Neural cell (in vitro differentiated cells): Measurements from ENCODE around the gene SPTBN1. TPM values are rescaled to one million over a fixed set of nuclear protein-coding genes. Genes with fewer than 3 reads are reported as not detected.

Experiments
- H2AFZ ChIP-seq: fragments of 200-600, 300-800 bp; sonication (generic), shearing (Covaris generic); 2 replicates; pipeline ENCODE4 v1.6.0; 2014; ENCODE audit warnings: low read depth, mild to moderate bottlenecking, antibody characterized with exemption, low read length, moderate library complexity
- H3F3A ChIP-seq: fragments of 200-600 bp; shearing (Covaris generic); 2 replicates; pipeline ENCODE4 v1.6.1; 2016; ENCODE audit warnings: mild to moderate bottlenecking, moderate library complexity, mixed read lengths, antibody characterized with exemption, low read length; ENCODE audit not compliant: insufficient read depth, poor library complexity, severe bottlenecking
- H3K27ac ChIP-seq: fragments of 200-600, 300-800 bp; sonication (generic), shearing (Covaris generic); 2 replicates; pipeline ENCODE4 v1.5.1; 2014; ENCODE audit warnings: mild to moderate bottlenecking, low read length, moderate library complexity
- H3K27me3 ChIP-seq: fragments of 300-800, 200-600 bp; sonication (generic), shearing (Covaris generic); 2 replicates; pipeline ENCODE4 v1.6.0; 2014; ENCODE audit warnings: mild to moderate bottlenecking, low read depth, low read length, moderate library complexity; ENCODE audit not compliant: insufficient read depth
- H3K36me3 ChIP-seq: fragments of 300-800, 200-600 bp; sonication (generic), shearing (Covaris generic); 2 replicates; pipeline ENCODE4 v1.5.1; 2014; ENCODE audit warnings: mild to moderate bottlenecking, antibody characterized with exemption, low read length, moderate library complexity; ENCODE audit not compliant: insufficient read depth
- H3K4me2 ChIP-seq: fragments of 300-800, 200-600 bp; sonication (generic), shearing (Covaris generic); 2 replicates; pipeline ENCODE4 v1.6.0; 2014; ENCODE audit warnings: mild to moderate bottlenecking, low read length
- H3K4me3 ChIP-seq: fragments of 300-800, 200-600 bp; sonication (generic), shearing (Covaris generic); 2 replicates; pipeline ENCODE4 v1.5.1; 2014; ENCODE audit warnings: mild to moderate bottlenecking, low read length, moderate library complexity
- H3K79me2 ChIP-seq: fragments of 200-600 bp; shearing (Covaris generic); replicated peaks from 2 replicates; pipeline ENCODE4 v1.6.0; 2014; ENCODE audit warnings: mild to moderate bottlenecking, low read length, moderate library complexity; ENCODE audit not compliant: insufficient read depth
- H3K9ac ChIP-seq: fragments of 300-800, 200-600 bp; sonication (generic), shearing (Covaris generic); 2 replicates; pipeline ENCODE4 v1.6.1; 2016; ENCODE audit warnings: mild to moderate bottlenecking, low read length, mixed read lengths
- H3K9me2 ChIP-seq: fragments of 200-600 bp; shearing (Covaris generic); 2 replicates; pipeline ENCODE4 v1.6.1; 2016; ENCODE audit warnings: mild to moderate bottlenecking, low read length, mixed read lengths; ENCODE audit not compliant: insufficient read depth
- H3K9me3 ChIP-seq: fragments of 200-600, 300-800 bp; sonication (generic), shearing (Covaris generic); 2 replicates; pipeline ENCODE4 v1.6.1; 2016; ENCODE audit warnings: mild to moderate bottlenecking, mixed run types, low read length, moderate library complexity, mixed read lengths
- H4K20me1 ChIP-seq: fragments of 200-600 bp; shearing (Covaris generic); 2 replicates; pipeline ENCODE4 v1.6.1; 2016; ENCODE audit warnings: mild to moderate bottlenecking, mixed run types; ENCODE audit not compliant: insufficient read depth
- EP300 ChIP-seq: fragments of 450-650 bp; conservative IDR thresholded peaks from 2 replicates; pipeline ENCODE4 v1.6.1; 2014; ENCODE audit warnings: antibody characterized with exemption, mild to moderate bottlenecking, moderate library complexity; ENCODE audit not compliant: poor library complexity, severe bottlenecking
- EZH2 ChIP-seq: fragments of 200-600, 300-800 bp; shearing (Covaris generic), sonication (generic); IDR thresholded peaks from 2 replicates; pipeline ENCODE4 v1.6.1; 2014; ENCODE audit warnings: antibody characterized with exemption, low read length, borderline replicate concordance, mild to moderate bottlenecking; ENCODE audit not compliant: insufficient read depth, poor library complexity, severe bottlenecking
- MXI1 ChIP-seq: fragments of 450-650 bp; conservative IDR thresholded peaks from 2 replicates; pipeline ENCODE4 v1.6.1; 2014; ENCODE audit warnings: antibody characterized with exemption, mild to moderate bottlenecking; ENCODE audit not compliant: poor library complexity, severe bottlenecking
- POLR2AphosphoS5 ChIP-seq: IDR thresholded peaks from 2 replicates; pipeline ENCODE4 v1.6.1; 2012
- RAD21 ChIP-seq: fragments of 450-650 bp; conservative IDR thresholded peaks from 2 replicates; pipeline ENCODE4 v1.6.1; 2014; ENCODE audit warnings: antibody characterized with exemption, mild to moderate bottlenecking, moderate library complexity
- REST ChIP-seq: IDR thresholded peaks from 2 replicates; pipeline ENCODE4 v1.6.1; 2012; ENCODE audit warnings: borderline replicate concordance
- SMC3 ChIP-seq: fragments of 450-650 bp; conservative IDR thresholded peaks from 2 replicates; pipeline ENCODE4 v1.6.1; 2014; ENCODE audit warnings: antibody characterized with exemption, mild to moderate bottlenecking, moderate library complexity; ENCODE audit not compliant: poor library complexity
- TAF1 ChIP-seq: IDR thresholded peaks from 2 replicates; pipeline ENCODE4 v1.6.1; 2012; ENCODE audit warnings: low read depth
- polyA plus RNA-seq: library from polyadenylated mRNA; depleted of rRNA; stranded (reverse); fragments of >200 nt; gene quantifications from 2 replicates; pipeline ENCODE4 v1.2.3, GENCODE V29; 2014
- TF ChIP-seq, protein P1 (sequence below): fragments of 450-650 bp; IDR thresholded peaks from 2 replicates; pipeline ENCODE4 v1.5.1; 2014; ENCODE audit warnings: antibody characterized with exemption, mild to moderate bottlenecking, moderate library complexity; ENCODE audit not compliant: poor library complexity, severe bottlenecking

SPTBN1 gene
- polyA plus RNA-seq, 1 donor from 2014 or later = 92.1 TPM

DNA sequence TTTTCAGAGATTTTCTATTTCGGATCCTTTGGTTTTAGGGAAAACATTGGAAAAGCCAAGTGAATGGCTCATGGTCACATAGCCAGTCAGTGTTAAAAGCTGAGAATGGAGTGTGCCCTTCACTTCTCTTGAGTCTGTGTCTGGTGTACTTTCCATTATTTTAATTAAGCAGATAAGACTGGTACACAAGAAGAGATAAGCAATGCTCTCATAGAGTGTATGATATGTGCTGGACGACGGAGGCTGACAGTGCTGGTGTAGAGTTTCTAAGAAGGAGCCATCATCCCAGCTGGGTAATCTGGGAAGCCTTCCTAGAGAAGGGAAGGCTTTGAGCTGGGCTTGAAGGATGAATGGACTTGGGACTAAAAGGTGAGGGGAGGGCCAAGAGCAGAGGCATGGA, 93.3 kb downstream of the SPTBN1 start:
- Histone ChIP-seq H3K27me3 (no peaks in the 10 kb centered on the region), H2AFZ (no peak overlapping the region), H3K9me2 (no peaks in the 10 kb centered on the region), H3K27ac (no peak overlapping the region), H3F3A (no peaks in the 10 kb centered on the region), H3K79me2 (peaks cover 7% of the 10 kb centered on the region), H4K20me1 (peaks cover under 1% of the 10 kb centered on the region), H3K9me3 (no peaks in the 10 kb centered on the region), H3K4me3 (no peak overlapping the region), H3K9ac (no peak overlapping the region), H3K4me2 (no peak overlapping the region), H3K36me3 (no peaks in the 10 kb centered on the region)
- TF ChIP-seq, protein P1, sequence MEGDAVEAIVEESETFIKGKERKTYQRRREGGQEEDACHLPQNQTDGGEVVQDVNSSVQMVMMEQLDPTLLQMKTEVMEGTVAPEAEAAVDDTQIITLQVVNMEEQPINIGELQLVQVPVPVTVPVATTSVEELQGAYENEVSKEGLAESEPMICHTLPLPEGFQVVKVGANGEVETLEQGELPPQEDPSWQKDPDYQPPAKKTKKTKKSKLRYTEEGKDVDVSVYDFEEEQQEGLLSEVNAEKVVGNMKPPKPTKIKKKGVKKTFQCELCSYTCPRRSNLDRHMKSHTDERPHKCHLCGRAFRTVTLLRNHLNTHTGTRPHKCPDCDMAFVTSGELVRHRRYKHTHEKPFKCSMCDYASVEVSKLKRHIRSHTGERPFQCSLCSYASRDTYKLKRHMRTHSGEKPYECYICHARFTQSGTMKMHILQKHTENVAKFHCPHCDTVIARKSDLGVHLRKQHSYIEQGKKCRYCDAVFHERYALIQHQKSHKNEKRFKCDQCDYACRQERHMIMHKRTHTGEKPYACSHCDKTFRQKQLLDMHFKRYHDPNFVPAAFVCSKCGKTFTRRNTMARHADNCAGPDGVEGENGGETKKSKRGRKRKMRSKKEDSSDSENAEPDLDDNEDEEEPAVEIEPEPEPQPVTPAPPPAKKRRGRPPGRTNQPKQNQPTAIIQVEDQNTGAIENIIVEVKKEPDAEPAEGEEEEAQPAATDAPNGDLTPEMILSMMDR = no peak
- TF ChIP-seq SMC3 = no peak
- TF ChIP-seq RAD21 = no peak
- TF ChIP-seq MXI1 = no peak
- no peak for TF ChIP-seq EZH2
- no peak for TF ChIP-seq POLR2AphosphoS5
- TF ChIP-seq TAF1 = no peak
- TF ChIP-seq REST = no peak

GRCh38 chr2:54549917-54550518, 93.9 kb downstream of the SPTBN1 start:
- TF ChIP-seq SMC3 = no peak
- no peak for TF ChIP-seq EZH2
- TF ChIP-seq MXI1 = no peak
- no peak for TF ChIP-seq REST
- no peak for TF ChIP-seq RAD21
- no peak for TF ChIP-seq TAF1
- TF ChIP-seq EP300 = no peak
- TF ChIP-seq POLR2AphosphoS5 = no peak
- TF ChIP-seq, protein P1 = no peak
- no peaks in the 10 kb centered on the region for H4K20me1 ChIP-seq
- H3K4me3 ChIP-seq = no peak overlapping the region

More at GRCh38 chr2:54549917-54550518, 93.9 kb downstream of the SPTBN1 start:
- no peak overlapping the region for H2AFZ ChIP-seq
- no peaks in the 10 kb centered on the region for H3K9me2 ChIP-seq
- H3K9me3 ChIP-seq = no peaks in the 10 kb centered on the region
- H3K9ac ChIP-seq = no peak overlapping the region
- H3K4me2 ChIP-seq = no peak overlapping the region
- peaks cover 7% of the 10 kb centered on the region for H3K79me2 ChIP-seq
- H3K27ac ChIP-seq = no peak overlapping the region
- no peaks in the 10 kb centered on the region for H3K27me3 ChIP-seq
- H3K36me3 ChIP-seq = no peaks in the 10 kb centered on the region
- H3F3A ChIP-seq = no peaks in the 10 kb centered on the region
